Nucleus accumbens (tissue), 56 donors: Measurements from ENCODE around the gene VCP.

Experiments used
- DNase-seq, 56 donors: peaks; one replicate each; lab custom pipeline; 2025; lab: John Stamatoyannopoulos, UW

Gene VCP

GRCh38 chr9:35104586-35104985 is 32.2 kb upstream of the VCP start:
- DNase-seq, result peak in 8 of 56 donors; percentile 5 to 36 (median 22)

DNA sequence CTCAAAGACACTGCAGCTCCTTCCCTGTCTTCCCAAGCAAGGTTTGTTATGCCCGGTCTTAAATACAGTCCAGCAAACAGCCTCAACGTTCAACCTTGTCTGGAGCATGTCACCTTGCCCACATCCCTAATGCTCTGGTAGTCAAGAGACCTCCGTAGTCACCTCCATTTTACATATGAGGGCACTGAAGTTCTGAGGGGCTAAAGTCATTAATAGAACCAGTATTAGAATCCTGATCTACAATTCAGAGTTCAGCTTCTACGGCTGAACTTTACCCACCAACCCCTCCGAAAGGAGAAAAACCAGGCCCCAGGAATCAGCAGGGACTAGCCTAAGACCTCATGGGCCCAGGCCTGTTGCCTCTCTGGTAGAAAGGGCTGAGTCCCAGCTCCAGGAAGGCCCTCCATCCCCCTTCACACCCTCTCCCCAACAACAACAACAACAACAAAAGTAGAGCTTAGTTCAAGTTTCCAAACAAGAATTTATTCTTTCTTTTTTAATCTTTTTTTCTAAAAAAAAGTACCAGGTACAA is 31.3 kb upstream of the VCP start:
- DNase-seq, result no peak

DNA sequence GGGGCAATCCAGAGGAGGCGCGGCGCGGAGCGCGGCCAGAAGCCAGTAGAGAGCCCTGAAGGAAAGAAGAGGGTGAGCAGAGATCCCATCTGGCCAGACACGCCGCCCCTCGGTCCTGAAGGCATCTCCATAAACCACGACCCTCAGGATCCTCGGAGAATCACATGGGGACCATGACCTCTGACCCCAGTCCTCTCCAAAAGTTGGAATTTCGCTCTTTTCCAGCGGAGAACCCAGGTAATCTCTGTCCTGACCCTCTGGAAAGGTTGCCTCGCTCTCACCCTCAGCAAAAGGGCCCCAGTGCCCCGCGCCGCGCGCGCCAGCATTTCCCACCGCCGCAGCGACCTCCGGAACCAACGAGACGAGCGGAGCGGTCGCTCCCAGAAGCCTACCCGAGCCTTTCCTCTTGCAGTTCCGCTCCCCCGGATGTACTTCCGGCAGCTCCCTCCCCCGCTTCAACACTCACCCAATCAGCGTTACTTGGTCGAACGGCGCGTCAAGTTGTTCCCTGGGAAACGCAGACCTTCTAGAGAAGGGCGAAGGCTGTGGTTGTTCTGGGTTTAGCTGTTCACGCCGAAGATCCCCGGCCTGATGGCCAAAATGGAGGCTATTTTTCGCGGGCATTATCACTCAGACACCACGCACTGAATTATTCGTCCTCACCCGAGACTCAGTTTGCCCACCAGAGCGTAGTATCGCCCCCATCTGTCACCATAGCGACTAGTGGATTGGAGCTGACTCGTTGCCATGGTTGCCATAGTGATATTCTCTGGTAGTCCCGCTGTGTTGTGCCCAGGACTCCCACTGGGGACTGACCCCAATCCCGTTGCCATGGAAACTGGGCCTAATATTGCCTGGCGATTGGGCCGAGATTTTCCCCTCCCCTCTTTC is 30.6 kb upstream of the VCP start, which contains the start of gene STOML2:
Gene STOML2 (minus strand): TSS at position 363 of the 891 bp plus-strand sequence. CDS start 37 bp downstream, at position 326.
- DNase-seq, result peak; percentile 66 to 98 (median 93)

- peak in 5 of 56 donors; percentile 32 to 59 (median 51) for DNase-seq
Observed at GRCh38 chr9:35102465-35102768, 30.0 kb upstream of the VCP start.

DNA sequence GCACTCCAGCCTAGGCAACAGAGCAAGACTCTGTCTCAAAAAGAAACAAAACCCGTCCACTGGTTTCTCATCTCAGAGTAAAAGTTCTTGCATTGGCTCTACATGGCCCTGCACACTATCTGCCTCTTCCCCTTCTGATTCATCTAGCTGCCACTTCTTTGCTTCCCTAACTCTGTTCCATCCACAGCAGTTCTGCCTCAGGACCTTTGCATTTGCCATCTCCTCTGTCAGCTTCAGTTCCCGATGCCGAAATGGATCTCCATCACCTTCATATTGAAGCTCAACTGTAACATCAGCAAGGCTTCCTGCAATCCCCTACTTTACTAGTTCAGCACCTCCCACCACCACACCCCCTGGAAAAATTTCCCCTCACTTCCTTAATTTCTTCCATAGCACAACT is 25.1 kb upstream of the VCP start:
- DNase-seq, result no peak

DNA sequence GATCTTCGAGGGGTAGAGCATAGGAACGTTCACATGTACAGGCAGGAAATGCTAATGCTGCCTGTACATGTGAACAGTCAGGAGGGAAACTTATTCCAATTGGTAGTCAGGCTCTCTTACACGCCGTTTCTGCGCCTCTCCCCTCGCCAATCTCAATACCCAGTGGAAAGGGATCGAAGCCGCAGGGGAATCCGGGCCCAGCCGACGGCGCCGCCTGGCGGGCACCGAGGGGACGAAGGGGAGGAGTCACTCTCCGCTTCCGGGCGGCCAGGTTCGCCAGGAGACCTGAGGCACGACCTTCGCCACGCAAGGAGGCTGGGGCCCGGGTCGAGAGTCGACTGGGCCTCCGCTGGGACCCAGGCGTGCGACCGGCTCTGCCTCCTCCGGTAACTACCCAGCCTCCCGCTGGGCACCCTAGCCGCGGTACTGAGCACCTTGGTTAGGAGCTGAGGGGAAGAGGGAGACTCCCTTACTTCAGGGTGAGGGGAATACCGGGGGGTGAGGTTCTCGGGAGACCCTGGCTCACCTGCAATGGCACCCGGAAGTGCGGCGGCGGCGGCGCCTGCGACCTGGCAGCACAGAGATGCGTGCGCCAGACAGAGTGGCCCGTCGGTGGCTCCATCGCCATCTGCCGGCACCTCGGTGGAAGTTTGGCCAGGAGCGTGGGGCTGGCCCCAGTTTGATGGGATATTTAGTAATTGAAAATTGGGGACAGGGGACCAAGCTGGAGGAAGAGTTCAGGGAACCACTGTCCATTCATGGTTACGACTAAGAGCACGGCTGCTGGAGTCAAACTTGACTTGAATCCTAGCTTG is 23.8 kb upstream of the VCP start, which contains the start of gene PIGO:
Gene PIGO (minus strand): TSS at position 557 of the 815 bp plus-strand sequence. CDS start 1,026 bp downstream, outside the sequence.
- peak in 55 of 56 donors; percentile 35 to 92 (median 78) for DNase-seq

GRCh38 chr9:35091536-35091935 is 19.1 kb upstream of the VCP start:
- no peak for DNase-seq

GRCh38 chr9:35089434-35089833 is 17.0 kb upstream of the VCP start:
- DNase-seq, result no peak

DNA sequence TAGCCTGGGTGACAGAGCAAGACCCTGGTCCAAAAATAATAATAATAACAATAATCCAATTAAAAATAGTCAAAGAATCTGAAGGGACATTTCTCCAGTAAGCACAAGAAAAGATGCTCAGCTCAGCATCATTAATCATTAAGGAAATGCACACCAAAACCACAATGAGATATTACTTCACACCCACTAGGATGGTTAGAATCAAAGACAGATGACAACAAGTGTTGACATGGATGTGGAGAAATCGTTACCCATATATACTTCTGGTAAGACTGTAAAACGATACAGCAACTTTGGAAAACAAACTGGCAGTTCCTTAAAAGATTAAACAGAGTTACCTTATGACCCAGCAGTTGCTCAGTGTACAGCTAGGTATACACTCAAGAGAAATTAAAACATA is 12.7 kb upstream of the VCP start:
- no peak for DNase-seq

DNA sequence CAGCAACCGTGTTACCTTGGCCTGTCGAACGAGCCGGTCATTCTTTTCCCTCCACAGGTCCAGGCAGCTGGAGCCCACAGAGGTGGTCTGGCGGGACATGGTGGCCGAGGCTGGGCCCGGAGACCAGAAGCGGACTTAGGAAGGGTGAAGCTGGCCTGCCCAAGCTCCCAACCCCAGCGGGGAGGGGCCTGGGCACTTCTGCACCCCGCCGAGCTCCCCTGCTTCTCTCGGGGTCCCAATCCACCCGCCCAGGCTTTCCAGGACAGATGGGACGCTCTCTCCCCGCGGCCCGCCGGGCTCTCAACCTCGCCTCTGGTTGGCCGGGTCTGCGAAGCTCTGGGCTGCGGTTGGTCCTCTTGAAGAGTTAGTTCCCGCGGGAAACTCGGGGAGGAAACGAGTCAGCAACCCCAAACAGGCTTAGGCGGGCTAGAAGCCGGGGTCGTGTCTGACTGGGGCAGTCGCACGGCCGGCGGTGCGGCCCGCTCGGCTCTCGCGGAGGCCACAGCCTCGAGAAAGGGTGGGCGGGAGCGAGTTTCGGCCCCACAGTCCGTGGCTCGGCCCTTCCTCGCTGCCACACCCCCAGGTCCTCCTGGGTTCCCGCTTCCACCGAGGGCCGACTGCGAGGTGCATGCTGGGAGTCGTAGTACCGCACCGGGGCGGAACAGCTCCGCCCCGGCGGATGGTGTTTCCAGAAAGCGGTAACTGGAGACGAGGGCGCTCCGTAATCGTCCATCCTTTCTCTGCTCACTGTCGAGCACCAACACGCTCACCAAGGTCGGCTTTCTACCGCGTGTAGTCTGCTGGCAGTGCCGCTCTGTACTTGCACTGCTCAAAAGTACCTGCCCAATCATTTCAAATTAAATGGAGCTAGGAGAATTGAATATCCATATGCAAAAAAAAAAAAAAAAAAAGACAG is 7.3 kb upstream of the VCP start, which contains the start of gene FANCG:
Gene FANCG (minus strand): TSS at position 517 of the 916 bp plus-strand sequence. CDS start 418 bp downstream, at position 99.
- peak in 55 of 56 donors; percentile 66 to 94 (median 86) for DNase-seq

DNA sequence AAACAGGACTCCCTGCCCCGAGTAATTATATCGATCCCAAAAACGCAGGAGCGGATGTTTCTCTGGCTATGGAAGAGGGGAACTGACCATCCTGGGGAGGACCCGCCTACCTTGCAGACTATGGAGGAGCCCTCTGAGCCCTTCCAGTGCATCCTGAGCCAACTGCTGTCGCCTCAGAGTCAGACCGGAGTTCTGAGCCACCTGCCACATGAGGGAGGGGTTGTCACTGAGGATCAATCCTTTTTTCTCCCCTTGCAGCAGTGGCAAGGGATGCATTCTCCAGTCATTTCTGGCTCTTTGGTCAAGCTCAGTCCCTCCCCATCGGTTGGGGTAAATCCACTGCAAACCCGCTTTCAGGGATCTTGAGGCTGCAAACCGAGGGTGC is 6.6 kb upstream of the VCP start:
- no peak for DNase-seq

DNA sequence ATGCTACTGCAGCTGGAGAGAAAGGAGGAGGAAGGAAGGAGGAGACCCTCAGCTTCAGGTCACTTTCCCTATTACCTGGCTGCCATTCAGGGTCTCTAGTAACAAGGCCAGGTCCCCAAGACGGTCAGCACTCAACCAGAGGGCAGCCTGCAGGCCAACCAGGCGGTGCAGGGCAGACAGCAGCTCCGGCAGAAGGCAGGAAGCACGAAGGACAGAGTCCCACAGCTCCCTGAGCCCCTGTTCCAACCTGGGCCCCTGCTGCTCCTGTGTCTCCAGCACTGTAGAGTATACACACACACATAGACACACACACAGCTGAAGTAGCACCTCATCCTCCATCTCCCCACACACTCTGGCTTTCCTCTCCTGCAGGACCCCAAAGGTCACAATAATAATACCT is 5.6 kb upstream of the VCP start:
- DNase-seq, result no peak

GRCh38 chr9:35076848-35077247 is 4.4 kb upstream of the VCP start:
- no peak for DNase-seq

DNA sequence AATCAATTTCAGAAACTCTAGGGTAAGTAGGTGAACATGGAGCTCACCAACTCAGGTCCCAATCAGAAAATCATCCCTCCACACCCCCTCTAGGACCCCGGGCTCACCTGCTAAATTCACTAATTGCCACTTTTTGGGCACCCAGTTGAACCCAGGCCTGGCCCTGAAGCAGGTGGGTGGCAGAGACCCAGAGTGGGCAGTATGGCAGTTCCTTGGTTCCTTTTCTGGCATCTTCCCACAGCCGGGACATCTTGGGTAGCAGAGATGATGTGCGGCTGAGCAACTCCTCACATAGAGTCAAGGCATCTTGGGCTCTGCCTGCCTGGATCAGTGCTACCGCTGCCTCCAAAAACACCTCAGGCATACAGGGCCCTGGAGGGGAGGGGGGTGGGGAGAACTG is 2.9 kb upstream of the VCP start:
- DNase-seq, result no peak

GRCh38 chr9:35074791-35075190 is 2.4 kb upstream of the VCP start:
- DNase-seq, result no peak

DNA sequence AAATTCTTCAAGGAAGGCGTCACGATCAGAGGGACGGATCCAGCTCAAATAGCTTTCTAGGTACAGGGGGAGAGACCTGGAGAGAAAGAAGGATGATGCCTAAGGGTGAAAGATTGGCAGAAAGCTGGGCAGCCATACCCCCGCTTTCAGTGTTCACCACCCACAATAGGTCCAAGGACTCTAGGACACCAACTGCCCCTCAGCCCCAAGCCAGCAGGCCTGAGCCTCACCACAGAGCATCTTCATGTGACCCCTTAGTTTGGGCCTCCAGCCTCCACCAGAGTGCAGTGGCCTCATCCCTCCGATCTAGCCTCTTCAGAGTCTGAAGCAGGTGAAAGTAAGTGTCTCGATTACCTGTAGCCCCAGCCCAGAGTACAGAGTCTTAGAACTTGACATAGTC is 1.7 kb upstream of the VCP start:
- DNase-seq, result no peak

- no peak for DNase-seq
Observed at GRCh38 chr9:35073279-35073612, 821 bp upstream of the VCP start.

GRCh38 chr9:35071814-35072460 is 488 bp downstream of the VCP start:
- peak in 51 of 56 donors; percentile 23 to 80 (median 63) for DNase-seq
